HepG2 (cell line): ENCODE measurements around the gene HAT1. TPM values are rescaled to one million over a fixed set of nuclear protein-coding genes. Genes with fewer than 3 reads are reported as not detected.

ENCODE experiments used
- ASH2L ChIP-seq: fragments of 300-600, 200-600 bp; sonication (generic); IDR thresholded peaks from 2 replicates; pipeline ENCODE4 v1.7.0; 2017; ENCODE audit warnings: low read depth, mild to moderate bottlenecking, moderate library complexity, mixed read lengths, low read length; ENCODE audit not compliant: insufficient read length
- CEBPG ChIP-seq: IDR thresholded peaks from 2 replicates; pipeline ENCODE4 v1.6.1; 2016
- CHD4 ChIP-seq: fragments of 200-600 bp; sonication (generic); IDR thresholded peaks from 2 replicates; pipeline ENCODE4 v1.7.0; 2017; ENCODE audit warnings: mild to moderate bottlenecking, low read length, borderline replicate concordance
- ELF3 ChIP-seq: IDR thresholded peaks from 2 replicates; pipeline ENCODE4 v1.6.1; 2016; ENCODE audit warnings: missing genetic modification reagents, missing compliant biosample characterization
- IRF9 ChIP-seq: sonication (generic); formaldehyde crosslinking; IDR thresholded peaks from 2 replicates; pipeline ENCODE4 v1.8.0; 2022; ENCODE audit warnings: missing genetic modification reagents, mild to moderate bottlenecking, borderline replicate concordance
- MED13 ChIP-seq: sonication (generic); formaldehyde crosslinking; IDR thresholded peaks from 2 replicates; pipeline ENCODE4 v1.5.0; 2020; ENCODE audit warnings: missing genetic modification reagents
- REXO4 ChIP-seq: sonication (generic); formaldehyde crosslinking; IDR thresholded peaks from 2 replicates; pipeline ENCODE4 v1.8.0; 2022; ENCODE audit warnings: missing genetic modification reagents, mild to moderate bottlenecking, borderline replicate concordance
- TEF ChIP-seq: sonication (generic); formaldehyde crosslinking; IDR thresholded peaks from 2 replicates; pipeline ENCODE4 v1.5.0; 2020; ENCODE audit warnings: missing genetic modification reagents
- ZNF710 ChIP-seq: sonication (generic); formaldehyde crosslinking; IDR thresholded peaks from 2 replicates; pipeline ENCODE4 v1.5.0; 2020; ENCODE audit warnings: mild to moderate bottlenecking, missing genetic modification reagents, borderline replicate concordance
- ZNF773 ChIP-seq: sonication (generic); formaldehyde crosslinking; IDR thresholded peaks from 2 replicates; pipeline ENCODE4 v1.4.0; 2020; ENCODE audit warnings: missing genetic modification reagents, borderline replicate concordance
- polyA plus RNA-seq, 8 experiments: library from polyadenylated mRNA; depleted of rRNA in 3 of 8; stranded (reverse) in 7 of 8; unstranded in 1 of 8; fragments of >200 nt; fragmentation: Illumina TruSeq in 4 of 8; extraction: Trizol in 4 of 8; gene quantifications; 2 replicates each; pipeline versions ENCODE4 v1.2.1 to v1.2.3, GENCODE V29; 2011 to 2016; ENCODE audit warnings: low read depth in 4 of 8, missing spikeins in 1 of 8, mixed read lengths in 1 of 8; ENCODE audit not compliant: insufficient read depth in 1 of 8
- total RNA-seq, 5 experiments: library from RNA; depleted of rRNA; stranded (reverse); fragments of >200 nt; fragmentation: Illumina TruSeq; extraction: Trizol; gene quantifications; 2 replicates each; pipeline ENCODE4 v1.2.3, GENCODE V29; 2016; ENCODE audit warnings: low read depth in 1 of 5
- TF ChIP-seq, protein P1 (sequence below): sonication (generic); formaldehyde crosslinking; IDR thresholded peaks from 2 replicates; pipeline ENCODE4 v1.5.1; 2020; ENCODE audit warnings: missing genetic modification reagents, mild to moderate bottlenecking, borderline replicate concordance
- TF ChIP-seq, protein P2 (sequence below): sonication (generic); formaldehyde crosslinking; IDR thresholded peaks from 2 replicates; pipeline ENCODE4 v1.8.0; 2022; ENCODE audit warnings: missing genetic modification reagents, mild to moderate bottlenecking, moderate library complexity, borderline replicate concordance

HAT1 gene
- total and polyA plus RNA-seq, 2 of the 13 experiments (the other 11 are each of a cell fraction or from before 2014, with no cell fraction given), result 45.4 to 119 TPM

DNA sequence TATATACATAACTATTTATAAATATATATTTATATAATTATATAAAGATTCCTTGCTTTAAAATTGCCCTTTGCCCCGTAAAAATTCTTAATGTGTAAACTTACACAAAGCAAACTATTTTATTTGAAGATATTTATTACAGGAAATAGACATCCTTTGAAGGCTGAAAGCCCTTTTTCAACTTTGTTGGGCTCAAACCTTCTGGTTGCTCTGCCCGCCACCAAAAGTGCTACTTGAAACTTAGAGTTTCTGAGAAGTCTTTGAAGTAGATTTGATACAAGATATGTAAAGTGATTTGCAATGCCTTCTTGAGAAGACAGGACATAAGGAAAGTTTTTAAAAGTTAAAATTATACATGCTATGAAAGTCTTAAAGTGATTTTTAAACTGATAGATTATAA lies 40.9 kb downstream of the HAT1 start (continued):
- no peak for TF ChIP-seq IRF9
- TF ChIP-seq ELF3 (CRISPR knock-in tag), result no peak
- TF ChIP-seq, protein P1, sequence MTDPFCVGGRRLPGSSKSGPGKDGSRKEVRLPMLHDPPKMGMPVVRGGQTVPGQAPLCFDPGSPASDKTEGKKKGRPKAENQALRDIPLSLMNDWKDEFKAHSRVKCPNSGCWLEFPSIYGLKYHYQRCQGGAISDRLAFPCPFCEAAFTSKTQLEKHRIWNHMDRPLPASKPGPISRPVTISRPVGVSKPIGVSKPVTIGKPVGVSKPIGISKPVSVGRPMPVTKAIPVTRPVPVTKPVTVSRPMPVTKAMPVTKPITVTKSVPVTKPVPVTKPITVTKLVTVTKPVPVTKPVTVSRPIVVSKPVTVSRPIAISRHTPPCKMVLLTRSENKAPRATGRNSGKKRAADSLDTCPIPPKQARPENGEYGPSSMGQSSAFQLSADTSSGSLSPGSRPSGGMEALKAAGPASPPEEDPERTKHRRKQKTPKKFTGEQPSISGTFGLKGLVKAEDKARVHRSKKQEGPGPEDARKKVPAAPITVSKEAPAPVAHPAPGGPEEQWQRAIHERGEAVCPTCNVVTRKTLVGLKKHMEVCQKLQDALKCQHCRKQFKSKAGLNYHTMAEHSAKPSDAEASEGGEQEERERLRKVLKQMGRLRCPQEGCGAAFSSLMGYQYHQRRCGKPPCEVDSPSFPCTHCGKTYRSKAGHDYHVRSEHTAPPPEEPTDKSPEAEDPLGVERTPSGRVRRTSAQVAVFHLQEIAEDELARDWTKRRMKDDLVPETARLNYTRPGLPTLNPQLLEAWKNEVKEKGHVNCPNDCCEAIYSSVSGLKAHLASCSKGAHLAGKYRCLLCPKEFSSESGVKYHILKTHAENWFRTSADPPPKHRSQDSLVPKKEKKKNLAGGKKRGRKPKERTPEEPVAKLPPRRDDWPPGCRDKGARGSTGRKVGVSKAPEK (CRISPR knock-in tag), result no peak
- no peak for TF ChIP-seq MED13 (CRISPR knock-in tag)
- no peak for TF ChIP-seq CHD4
- TF ChIP-seq REXO4 (CRISPR knock-in tag), result no peak
- TF ChIP-seq ASH2L, result no peak
- TF ChIP-seq TEF, result no peak
- no peak for TF ChIP-seq ZNF710 (CRISPR knock-in tag)
- TF ChIP-seq CEBPG (CRISPR knock-in tag), result no peak
- TF ChIP-seq ZNF773, result no peak
- TF ChIP-seq, protein P2, sequence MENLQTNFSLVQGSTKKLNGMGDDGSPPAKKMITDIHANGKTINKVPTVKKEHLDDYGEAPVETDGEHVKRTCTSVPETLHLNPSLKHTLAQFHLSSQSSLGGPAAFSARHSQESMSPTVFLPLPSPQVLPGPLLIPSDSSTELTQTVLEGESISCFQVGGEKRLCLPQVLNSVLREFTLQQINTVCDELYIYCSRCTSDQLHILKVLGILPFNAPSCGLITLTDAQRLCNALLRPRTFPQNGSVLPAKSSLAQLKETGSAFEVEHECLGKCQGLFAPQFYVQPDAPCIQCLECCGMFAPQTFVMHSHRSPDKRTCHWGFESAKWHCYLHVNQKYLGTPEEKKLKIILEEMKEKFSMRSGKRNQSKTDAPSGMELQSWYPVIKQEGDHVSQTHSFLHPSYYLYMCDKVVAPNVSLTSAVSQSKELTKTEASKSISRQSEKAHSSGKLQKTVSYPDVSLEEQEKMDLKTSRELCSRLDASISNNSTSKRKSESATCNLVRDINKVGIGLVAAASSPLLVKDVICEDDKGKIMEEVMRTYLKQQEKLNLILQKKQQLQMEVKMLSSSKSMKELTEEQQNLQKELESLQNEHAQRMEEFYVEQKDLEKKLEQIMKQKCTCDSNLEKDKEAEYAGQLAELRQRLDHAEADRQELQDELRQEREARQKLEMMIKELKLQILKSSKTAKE (CRISPR knock-in tag), result no peak
- TF ChIP-seq, all 625 proteins: peak for 0
